Prostate gland (tissue), 2 donors: ENCODE results near the gene DDX31.

Experiments
- CTCF ChIP-seq, 4 experiments: fragments of 200-600 bp in 2 of 4; fragments of 450-650 bp in 2 of 4; sonication (generic) in 2 of 4; IDR thresholded peaks; 1 replicate in 3 of 4; 2 replicates in 1 of 4; pipeline ENCODE4 v1.5.1; 2016 to 2019; ENCODE audit warnings: antibody characterized with exemption in 4 of 4, mild to moderate bottlenecking in 2 of 4, moderate library complexity in 2 of 4
- POLR2AphosphoS5 ChIP-seq: sonication (generic); formaldehyde crosslinking; IDR thresholded peaks from one replicate; pipeline ENCODE4 v1.6.1; 2017; ENCODE audit warnings: antibody characterized with exemption

DNA sequence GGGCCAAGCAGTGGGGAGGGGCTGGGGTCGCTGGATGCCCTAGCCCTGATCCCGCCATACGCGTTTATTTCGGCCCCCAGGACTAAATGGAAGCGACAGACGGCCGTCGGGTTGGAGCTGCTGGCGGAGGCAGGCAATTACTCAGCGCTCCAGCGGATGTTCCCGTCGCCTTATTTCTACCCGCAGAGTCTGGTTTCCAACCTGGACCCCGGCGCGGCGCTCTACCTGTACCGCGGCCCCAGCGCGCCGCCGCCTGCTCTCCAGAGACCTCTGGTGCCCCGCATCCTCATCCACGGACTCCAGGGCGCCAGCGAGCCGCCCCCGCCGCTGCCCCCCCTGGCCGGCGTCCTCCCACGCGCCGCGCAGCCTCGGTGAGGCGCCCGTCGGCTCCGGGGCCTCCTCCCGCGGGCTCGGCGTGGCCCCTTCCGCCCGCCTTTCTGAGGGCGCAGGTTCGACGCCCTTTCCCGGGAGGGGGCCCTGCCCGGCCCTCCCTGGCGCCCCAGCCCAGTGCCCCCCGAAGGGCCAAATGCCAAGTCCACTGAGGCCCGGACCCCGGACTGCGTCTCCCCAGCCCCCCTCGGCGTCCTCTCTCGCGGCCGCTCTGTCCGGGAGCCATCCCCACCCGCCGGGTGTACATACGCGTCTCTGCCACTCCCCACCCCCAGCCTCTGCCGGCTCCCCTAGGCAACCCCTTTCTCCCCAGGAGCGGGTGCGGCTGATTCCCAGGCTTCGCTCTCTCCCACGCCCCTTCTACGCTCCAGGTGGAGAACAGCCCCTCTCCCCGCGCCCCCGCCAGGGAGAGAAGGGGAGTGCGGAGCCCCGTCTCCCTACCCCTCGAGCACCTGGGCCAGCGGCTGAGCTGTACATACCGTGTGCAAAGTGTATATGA lies 80.4 kb downstream of the DDX31 start:
- no peak for TF ChIP-seq CTCF (IDR thresholded peaks at IDR 0.05)
- TF ChIP-seq POLR2AphosphoS5: no peak
